ENCODE measurements around the gene TFR2. TPM values are rescaled to one million over a fixed set of nuclear protein-coding genes. Genes with fewer than 3 reads are reported as not detected.

TFR2 gene
- total and polyA plus RNA-seq, 7 experiments from 2014 or later = 0.55 to 14.4 (median 3.1) TPM

DNA sequence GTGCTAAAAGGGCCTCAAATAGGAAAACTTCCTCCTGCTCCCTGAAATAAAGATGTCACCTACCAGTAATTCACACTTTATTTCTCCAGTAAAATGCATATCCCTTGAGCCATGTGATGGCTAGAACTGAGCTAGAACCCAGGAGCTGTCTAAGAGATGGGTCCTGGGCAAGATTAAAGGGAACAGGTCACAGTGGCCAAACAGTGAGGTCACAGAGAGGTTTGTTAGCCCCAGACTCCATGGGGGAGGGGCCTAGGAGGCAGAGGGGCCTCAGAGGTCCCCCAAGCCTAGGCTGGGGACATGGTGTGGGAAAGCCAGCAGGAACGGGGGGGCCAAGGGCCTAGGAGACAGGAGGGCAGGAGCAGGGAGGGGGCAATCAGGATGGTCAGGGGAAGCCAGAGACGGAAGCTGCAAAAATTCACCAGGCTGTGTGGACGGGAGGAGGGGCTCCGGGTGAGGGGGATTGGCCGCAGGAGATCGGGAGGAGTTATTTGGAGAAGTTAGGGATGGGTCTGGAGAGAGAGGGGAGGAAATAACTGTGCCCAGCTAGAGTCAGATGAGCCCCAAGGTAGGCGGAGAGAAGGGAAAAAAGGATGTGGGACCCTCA lies 51.9 kb downstream of the TFR2 start:
- no peaks in the 10 kb centered on the region for H3K9me3 ChIP-seq (ENCODE audit: control insufficient read depth in 2 of 3, low read length in 3 of 3)
- Mint-ChIP-seq H3K9me3 (no peaks in the 10 kb centered on the region), H3K4me1 (peaks cover 7 to 20% (median 15%) of the 10 kb centered on the region in 7 donors), H3K27ac (peak overlapping the region in 1 of 9 donors; percentile 30), H3K4me3 (peak overlapping the region in 1 of 10 donors; percentile 25), H3K36me3 (peaks cover 0 to 2% (median 0%) of the 10 kb centered on the region in 5 donors), H3K27me3 (peaks cover 0 to 24% (median 4%) of the 10 kb centered on the region in 5 donors)
- no peaks in the 10 kb centered on the region for H3K27me3 ChIP-seq (ENCODE audit: control insufficient read depth in 2 of 2, insufficient read depth in 2 of 2, low read length in 2 of 2)
- ATAC-seq = no peak
- DNase-seq = no peak
- H3K4me3 ChIP-seq (ENCODE audit: low read length) = no peak overlapping the region
- peaks cover 0 to 6% (median 0%) of the 10 kb centered on the region in 3 experiments for H3K36me3 ChIP-seq (ENCODE audit: control insufficient read depth in 2 of 3, insufficient read depth in 3 of 3, low read length in 3 of 3)
- ChIA-PET CTCF (interaction anchor here (0.9 to 3.3 kb wide), 7 partner anchors 13 to 30 kb away, joined by 3 to 47 read pairs (median 3); partner anchors contain the start of gene PCOLCE), POLR2A (interaction anchor here (1.3 to 9.8 kb wide), 4 partner anchors 12 to 26 kb away, joined by 5 to 173 read pairs (median 6); partner anchors contain the start of gene MOSPD3)
- intact Hi-C loops (cut with micrococcal nuclease) = loop anchor here (5.0 to 10.0 kb wide), 2 partner anchors 485 to 507 kb away; partner anchors contain the start of genes AP4M1 (in 1 of the 2), MCM7 (in 1 of the 2) and ZNF3 (in 1 of the 2)
- peaks cover 3 to 4% of the 10 kb centered on the region in 2 donors for H3K4me1 ChIP-seq (ENCODE audit: control insufficient read depth in 2 of 2, insufficient read depth in 2 of 2, low read length in 2 of 2)
- H3K27ac ChIP-seq (ENCODE audit: low read depth, low read length) = no peak overlapping the region

DNA sequence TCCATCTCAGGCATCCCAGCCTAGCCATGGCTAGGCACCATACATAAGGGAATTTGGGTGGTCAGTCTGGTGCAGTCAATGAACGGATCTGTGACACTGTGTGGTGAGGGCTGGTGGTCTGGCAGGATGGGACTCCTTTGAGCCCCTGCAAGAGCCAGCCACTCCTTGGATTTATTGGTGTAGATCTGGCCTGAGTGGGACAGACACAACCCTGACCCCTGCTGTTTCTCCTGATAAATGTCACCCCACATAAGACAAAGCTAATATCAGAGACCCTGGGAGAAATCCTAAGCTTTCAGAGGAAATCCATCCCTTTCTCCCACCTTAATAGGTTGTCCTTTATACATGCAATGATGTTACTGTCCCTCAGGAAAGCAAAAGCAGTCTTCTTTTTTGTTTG lies 52.9 kb downstream of the TFR2 start:
- ATAC-seq = no peak
- no peak for DNase-seq
- Mint-ChIP-seq H3K27ac (peak overlapping the region in 3 of 9 donors; percentile 24 to 63 (median 46)), H3K4me1 (peaks cover 13 to 27% (median 20%) of the 10 kb centered on the region in 7 donors), H3K4me3 (peak overlapping the region in 9 of 10 donors; percentile 48 to 100 (median 73)), H3K9me3 (no peaks in the 10 kb centered on the region), H3K36me3 (peaks cover 0 to 9% (median 0%) of the 10 kb centered on the region in 5 donors), H3K27me3 (peaks cover 0 to 24% (median 4%) of the 10 kb centered on the region in 5 donors)
- Histone ChIP-seq H3K4me1 (ENCODE audit: control insufficient read depth in 2 of 2, insufficient read depth in 2 of 2, low read length in 2 of 2) (peaks cover 3 to 8% of the 10 kb centered on the region in 2 donors), H3K27me3 (ENCODE audit: control insufficient read depth in 2 of 2, insufficient read depth in 2 of 2, low read length in 2 of 2) (no peaks in the 10 kb centered on the region), H3K36me3 (ENCODE audit: control insufficient read depth in 2 of 3, insufficient read depth in 3 of 3, low read length in 3 of 3) (peaks cover 0 to 6% (median 0%) of the 10 kb centered on the region in 3 experiments), H3K9me3 (ENCODE audit: control insufficient read depth in 2 of 3, low read length in 3 of 3) (no peaks in the 10 kb centered on the region), H3K4me3 (ENCODE audit: low read length) (no peak overlapping the region), H3K27ac (ENCODE audit: low read depth, low read length) (no peak overlapping the region)
- POLR2A ChIA-PET = interaction anchor here (0.9 to 9.8 kb wide), 6 partner anchors 11 to 60 kb away, joined by 4 to 173 read pairs (median 6); partner anchors contain the start of gene MOSPD3
- intact Hi-C loops (cut with micrococcal nuclease) = loop anchor here (1.0 to 10.0 kb wide), 4 partner anchors 24 to 506 kb away; partner anchors contain the start of genes AP4M1 (in 1 of the 2), MCM7 (in 1 of the 2) and ZNF3 (in 1 of the 2)
- CTCF ChIA-PET = interaction anchor here (0.5 to 3.3 kb wide), 12 partner anchors 15 to 134 kb away, joined by 3 to 47 read pairs (median 3); no protein-coding TSS in a partner anchor

- Histone ChIP-seq H3K27me3 (ENCODE audit: control insufficient read depth in 2 of 2, insufficient read depth in 2 of 2, low read length in 2 of 2) (no peaks in the 10 kb centered on the region), H3K4me1 (ENCODE audit: control insufficient read depth in 2 of 2, insufficient read depth in 2 of 2, low read length in 2 of 2) (peaks cover 22 to 28% of the 10 kb centered on the region in 2 donors), H3K4me3 (ENCODE audit: low read length) (peak within 1 kb of the TSS; percentile 94), H3K36me3 (ENCODE audit: control insufficient read depth in 2 of 3, insufficient read depth in 3 of 3, low read length in 3 of 3) (peaks cover 3 to 16% (median 5%) of the 10 kb centered on the region in 3 experiments), H3K9me3 (ENCODE audit: control insufficient read depth in 2 of 3, low read length in 3 of 3) (no peaks in the 10 kb centered on the region), H3K27ac (ENCODE audit: low read depth, low read length) (peak within 1 kb of the TSS; percentile 90)
- H3K27ac Mint-ChIP-seq = peak within 1 kb of the TSS in 8 of 9 donors; percentile 94 to 99 (median 98)
- ATAC-seq (peak; percentile 91), DNase-seq (peak; percentile 91 to 100 (median 99))
- H3K9me3 Mint-ChIP-seq = no peaks in the 10 kb centered on the region
- H3K27me3 Mint-ChIP-seq = peaks cover 0 to 22% (median 4%) of the 10 kb centered on the region in 5 donors
- peaks cover 20 to 42% (median 30%) of the 10 kb centered on the region in 7 donors for H3K4me1 Mint-ChIP-seq
- ChIA-PET CTCF (interaction anchor here (0.5 to 7.1 kb wide), 14 partner anchors 9 to 558 kb away, joined by 3 to 65 read pairs (median 6); partner anchors contain the start of genes GIGYF1, MOSPD3 and ZCWPW1), POLR2A (interaction anchor here (0.6 to 9.8 kb wide), 42 partner anchors 10 to 1028 kb away, joined by 3 to 173 read pairs (median 8); partner anchors contain the start of genes AGFG2, GIGYF1, GNB2 and MEPCE)
- peaks cover 0 to 12% (median 0%) of the 10 kb centered on the region in 5 donors for H3K36me3 Mint-ChIP-seq
- peak within 1 kb of the TSS; percentile 95 to 100 (median 99) for H3K4me3 Mint-ChIP-seq
- intact Hi-C loops (cut with micrococcal nuclease) = loop anchor here (1.0 to 10.0 kb wide), 15 partner anchors 18 to 504 kb away; partner anchors contain the start of genes AGFG2 (in 2 of the 2), GNB2 (in 2 of the 2), MEPCE (in 2 of the 2) and MOSPD3 (in 2 of the 2)
Measured at GRCh38 chr7:100586266-100587025, 54.9 kb downstream of the TFR2 start, which contains the start of gene FBXO24. TSS of gene FBXO24 (plus strand) at chr7:100586328. CDS start at chr7:100586626, 298 bp downstream.

DNA sequence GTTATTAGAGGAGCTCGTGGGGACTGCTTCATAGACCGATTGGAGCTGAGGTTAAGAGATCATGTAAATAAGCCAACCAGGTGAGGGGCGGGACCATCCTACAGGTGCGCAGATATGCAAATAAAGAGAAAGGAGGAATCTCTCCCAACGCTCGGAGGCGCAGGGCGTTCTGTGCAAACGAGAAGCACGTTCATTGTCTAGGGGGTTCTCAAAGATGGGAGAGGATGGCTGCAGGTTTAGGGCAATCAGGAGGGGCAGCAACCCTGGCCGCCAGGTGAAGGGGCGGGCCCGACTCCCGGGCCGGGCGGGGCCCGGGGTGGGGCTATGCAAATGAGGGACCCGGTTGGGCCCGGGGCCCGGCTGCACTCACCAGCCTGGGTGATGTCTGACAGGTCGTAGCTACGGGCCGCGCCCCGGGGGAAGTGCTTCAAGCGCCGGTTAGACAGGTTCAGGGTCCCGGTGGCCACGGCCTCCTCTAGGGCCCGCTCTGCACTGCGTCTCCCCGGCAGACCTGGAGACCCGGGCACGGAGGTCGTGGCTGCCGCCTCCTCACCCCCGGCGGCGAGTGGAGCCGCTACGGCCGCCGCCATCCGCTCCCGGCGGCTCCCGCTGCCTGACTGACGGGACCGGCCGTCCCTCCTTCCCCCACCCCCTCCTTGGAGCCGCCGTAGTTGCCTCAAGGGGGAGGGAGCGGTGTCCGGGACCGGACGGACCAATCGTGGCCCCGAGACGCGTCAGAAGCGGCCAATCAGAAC lies 55.7 kb downstream of the TFR2 start, which contains the start of gene LRCH4:
LRCH4 (minus strand) TSS at position 619 of the 755 bp plus-strand sequence; CDS start at position 590, 29 bp downstream.
- ChIA-PET POLR2A (interaction anchor here (0.6 to 9.8 kb wide), 44 partner anchors 9 to 1027 kb away, joined by 3 to 173 read pairs (median 8); partner anchors contain the start of genes AGFG2, GIGYF1, GNB2 and MEPCE), CTCF (interaction anchor here (0.5 to 7.1 kb wide), 17 partner anchors 9 to 659 kb away, joined by 3 to 65 read pairs (median 5); partner anchors contain the start of genes GIGYF1, MOSPD3, POP7 and ZCWPW1)
- Mint-ChIP-seq H3K4me1 (peaks cover 20 to 42% (median 30%) of the 10 kb centered on the region in 7 donors), H3K4me3 (peak within 1 kb of the TSS; percentile 95 to 100 (median 99)), H3K36me3 (peaks cover 0 to 12% (median 3%) of the 10 kb centered on the region in 5 donors), H3K27me3 (peaks cover 0 to 20% (median 4%) of the 10 kb centered on the region in 5 donors), H3K9me3 (no peaks in the 10 kb centered on the region), H3K27ac (peak within 1 kb of the TSS in 8 of 9 donors; percentile 94 to 99 (median 98))
- Histone ChIP-seq H3K36me3 (ENCODE audit: control insufficient read depth in 2 of 3, insufficient read depth in 3 of 3, low read length in 3 of 3) (peaks cover 11 to 24% (median 13%) of the 10 kb centered on the region in 3 experiments), H3K4me3 (ENCODE audit: low read length) (peak within 1 kb of the TSS; percentile 94), H3K9me3 (ENCODE audit: control insufficient read depth in 2 of 3, low read length in 3 of 3) (no peaks in the 10 kb centered on the region), H3K4me1 (ENCODE audit: control insufficient read depth in 2 of 2, insufficient read depth in 2 of 2, low read length in 2 of 2) (peaks cover 24 to 28% of the 10 kb centered on the region in 2 donors), H3K27me3 (ENCODE audit: control insufficient read depth in 2 of 2, insufficient read depth in 2 of 2, low read length in 2 of 2) (no peaks in the 10 kb centered on the region), H3K27ac (ENCODE audit: low read depth, low read length) (peak within 1 kb of the TSS; percentile 90)
- ATAC-seq (peak; percentile 25), DNase-seq (peak in 6 of 9 donors; percentile 55 to 75 (median 68))
- intact Hi-C loops (cut with micrococcal nuclease) = loop anchor here (1.0 to 10.0 kb wide), 15 partner anchors 19 to 503 kb away; partner anchors contain the start of genes AGFG2 (in 2 of the 2), GNB2 (in 2 of the 2), MEPCE (in 2 of the 2) and MOSPD3 (in 2 of the 2)
